Right lobe of liver (tissue), 6 donors: ENCODE results near the gene C17orf75. TPM values are rescaled to one million over a fixed set of nuclear protein-coding genes. Genes with fewer than 3 reads are reported as not detected.

Source experiments
- ATAC-seq, 4 donors: fragments of 200-7000 bp; cut with Tn5 transposase; one replicate each; pipeline ENCODE4 v1.9.1; 2020; ENCODE audit warnings: mild to moderate bottlenecking in 4 of 4, moderate library complexity in 4 of 4
- DNase-seq, 3 donors: peaks; one replicate each; pipeline ENCODE4 v3.0.0-alpha.2; 2020
- H3K27ac ChIP-seq, 3 donors: fragments of 200-600 bp; one replicate each; pipeline ENCODE4 v1.8.0; 2022
- H3K27me3 ChIP-seq, 2 donors: fragments of 200-600 bp; one replicate each; pipeline ENCODE4 v1.8.0; 2022
- H3K36me3 ChIP-seq, 4 donors: fragments of 200-600 bp; sonication (generic) in 1 of 4; one replicate each; pipeline versions ENCODE4 v1.5.1 to v1.8.0; 2017 to 2022; ENCODE audit warnings: control low read depth in 1 of 4
- H3K4me1 ChIP-seq, 4 donors: fragments of 200-600 bp; sonication (generic) in 1 of 4; one replicate each; pipeline versions ENCODE4 v1.5.1 to v1.8.0; 2017 to 2022; ENCODE audit warnings: control low read depth in 1 of 4
- H3K4me3 ChIP-seq, 3 donors: fragments of 200-600 bp; one replicate each; pipeline ENCODE4 v1.8.0; 2022
- H3K9me3 ChIP-seq, 4 donors: fragments of 200-600 bp; sonication (generic) in 1 of 4; one replicate each; pipeline versions ENCODE4 v1.5.1 to v1.8.0; 2017 to 2022; ENCODE audit warnings: control low read depth in 1 of 4
- POLR2A ChIP-seq: fragments of 450-650 bp; IDR thresholded peaks from one replicate; pipeline ENCODE4 v1.6.1; 2017; ENCODE audit warnings: antibody characterized with exemption, mild to moderate bottlenecking
- WGBS: methylation state at CpG from one replicate; pipeline ENCODE4 v1.1.6; 2018; ENCODE audit warnings: low coverage, low lambda C conversion rate; ENCODE audit not compliant: insufficient coverage; ENCODE audit errors: missing lambda C conversion rate; 5-methylcytosine and 5-hydroxymethylcytosine counted together
- intact Hi-C, 2 donors: fragments of 100-400 bp; cut with DNase I; formaldehyde crosslinking; loops; one replicate each; pipeline versions ENCODE4 v1.11.2 to v1.14.1; 2022
- total RNA-seq, 6 experiments: library from RNA; depleted of rRNA in 2 of 6; stranded (reverse); fragments of >200 nt in 2 of 6; fragmentation: NEBNext Ultra II Directional in 3 of 6; extraction: Animal tissue kit (Norgen Biotek cat#: 25700) in 3 of 6; gene quantifications; one replicate each; pipeline versions ENCODE4 v1.1.0 to v1.2.4, GENCODE V29; 2016 to 2023
- TF ChIP-seq, protein P1 (sequence below), 4 donors: fragments of 200-600 bp in 3 of 4; fragments of 450-650 bp in 1 of 4; IDR thresholded peaks; one replicate each; pipeline versions ENCODE4 v1.5.1 to v1.8.0; 2016 to 2022; ENCODE audit warnings: antibody characterized with exemption in 4 of 4, mild to moderate bottlenecking in 2 of 4
- donor health status: DM: no; HTN: yes; CAD: no.
- donor health status: DM: no; HTN: no; CAD: no.
- donor health status: DM: no; HTN: no; CAD: no.
- donor health status: DM: no; HTN: yes; CAD: no.
- donor health status: DM: no; HTN: yes; CAD: no.

The C17orf75 gene
- total RNA-seq, 6 experiments from 2014 or later = 7.1 to 8.9 (median 7.3) TPM

DNA sequence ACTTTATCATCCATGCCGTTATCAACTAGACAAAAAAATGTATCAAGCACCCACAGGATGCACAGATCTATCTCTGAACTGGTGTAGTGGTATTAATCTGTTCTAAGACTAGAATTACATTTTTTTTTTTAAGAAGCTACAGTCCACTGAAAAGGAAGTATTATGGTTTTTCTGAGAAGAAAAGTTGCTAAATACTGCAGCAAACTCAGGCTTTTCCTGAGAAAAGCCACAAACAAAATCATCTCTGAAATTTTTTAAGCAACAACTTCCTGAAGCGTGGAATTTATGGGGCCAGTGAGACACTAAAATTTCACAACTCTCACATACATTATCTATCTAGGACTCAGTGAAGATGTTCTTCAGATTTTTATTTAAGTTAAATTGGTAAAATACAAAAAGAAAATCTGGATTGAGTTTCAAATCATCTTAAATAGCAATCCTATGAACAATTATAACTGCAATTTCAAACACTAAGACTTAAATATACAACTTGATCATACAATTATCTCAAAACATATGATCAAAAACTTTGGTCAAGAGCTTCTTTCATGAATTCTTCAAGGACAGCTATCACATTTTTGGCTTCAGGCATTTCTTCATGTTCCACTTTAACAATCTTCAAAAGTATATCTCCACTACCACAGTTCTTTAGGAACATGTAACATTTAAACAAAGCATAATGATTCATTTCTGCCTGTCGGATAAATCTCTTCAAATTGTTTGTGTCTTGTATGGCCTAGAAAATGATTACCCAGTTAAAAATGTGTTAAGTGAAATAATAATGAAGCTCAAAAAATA, 10.5 kb downstream of the C17orf75 start:
- Histone ChIP-seq H3K9me3 (no peaks in the 10 kb centered on the region), H3K36me3 (peaks cover 0 to 17% (median 0%) of the 10 kb centered on the region in 4 donors), H3K27ac (no peak overlapping the region), H3K27me3 (no peaks in the 10 kb centered on the region), H3K4me1 (no peaks in the 10 kb centered on the region), H3K4me3 (no peak overlapping the region)
- intact Hi-C loops = no loop called here
- ATAC-seq = no peak
- WGBS = 56% methylated on average over 3 of the region's 3 CpGs
- DNase-seq = no peak
- TF ChIP-seq POLR2A = no peak
- TF ChIP-seq, protein P1, sequence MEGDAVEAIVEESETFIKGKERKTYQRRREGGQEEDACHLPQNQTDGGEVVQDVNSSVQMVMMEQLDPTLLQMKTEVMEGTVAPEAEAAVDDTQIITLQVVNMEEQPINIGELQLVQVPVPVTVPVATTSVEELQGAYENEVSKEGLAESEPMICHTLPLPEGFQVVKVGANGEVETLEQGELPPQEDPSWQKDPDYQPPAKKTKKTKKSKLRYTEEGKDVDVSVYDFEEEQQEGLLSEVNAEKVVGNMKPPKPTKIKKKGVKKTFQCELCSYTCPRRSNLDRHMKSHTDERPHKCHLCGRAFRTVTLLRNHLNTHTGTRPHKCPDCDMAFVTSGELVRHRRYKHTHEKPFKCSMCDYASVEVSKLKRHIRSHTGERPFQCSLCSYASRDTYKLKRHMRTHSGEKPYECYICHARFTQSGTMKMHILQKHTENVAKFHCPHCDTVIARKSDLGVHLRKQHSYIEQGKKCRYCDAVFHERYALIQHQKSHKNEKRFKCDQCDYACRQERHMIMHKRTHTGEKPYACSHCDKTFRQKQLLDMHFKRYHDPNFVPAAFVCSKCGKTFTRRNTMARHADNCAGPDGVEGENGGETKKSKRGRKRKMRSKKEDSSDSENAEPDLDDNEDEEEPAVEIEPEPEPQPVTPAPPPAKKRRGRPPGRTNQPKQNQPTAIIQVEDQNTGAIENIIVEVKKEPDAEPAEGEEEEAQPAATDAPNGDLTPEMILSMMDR (IDR thresholded peaks at IDR 0.05) = no peak

DNA sequence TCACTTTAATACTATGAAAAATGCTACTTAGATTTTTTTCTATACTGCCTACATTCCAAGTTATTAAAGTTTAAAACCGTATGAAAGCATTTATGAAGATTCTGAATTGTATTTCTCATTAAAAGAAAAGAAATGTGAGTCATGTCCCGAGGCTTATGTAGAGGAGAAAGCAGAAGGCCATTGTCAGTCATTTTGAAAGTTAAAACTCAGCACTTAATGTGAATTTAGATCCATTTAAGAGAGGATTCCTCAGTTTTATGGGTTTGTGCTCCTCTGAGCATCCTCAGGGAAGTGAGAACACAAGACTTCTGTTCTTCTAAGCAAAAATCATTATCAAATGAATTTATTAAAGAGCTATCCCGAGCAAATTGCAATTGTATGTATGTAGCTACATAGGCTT, 11.8 kb downstream of the C17orf75 start:
- intact Hi-C loops = no loop called here
- ATAC-seq = no peak
- 70% methylated on average over 3 of the region's 3 CpGs for WGBS

DNA sequence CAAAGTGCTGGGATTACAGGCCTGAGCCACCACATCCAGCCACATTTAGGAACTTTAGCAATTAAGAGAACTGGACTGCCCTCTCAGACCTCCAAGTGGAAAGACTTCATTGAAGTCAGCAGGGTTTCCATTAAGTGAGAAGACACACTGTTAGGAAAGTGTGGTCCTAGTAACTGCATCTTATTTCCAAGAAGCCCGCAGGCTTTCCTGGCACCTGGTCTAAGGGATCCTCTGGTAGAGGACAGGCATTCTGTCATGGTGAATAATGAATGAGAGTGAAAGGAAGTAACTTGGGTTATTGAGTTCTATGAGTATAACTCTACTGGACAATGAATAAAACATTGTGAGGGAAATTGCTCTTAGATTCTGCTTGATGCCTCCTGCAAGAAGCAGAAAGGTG, 14.1 kb downstream of the C17orf75 start:
- intact Hi-C loops = no loop called here
- DNase-seq (no peak), ATAC-seq (no peak)
- no peaks in the 10 kb centered on the region for H3K36me3 ChIP-seq
- TF ChIP-seq POLR2A = no peak
- TF ChIP-seq, protein P1 (IDR thresholded peaks at IDR 0.05) = no peak
- H3K27ac ChIP-seq = no peak overlapping the region
- no peaks in the 10 kb centered on the region for H3K9me3 ChIP-seq
- no peaks in the 10 kb centered on the region for H3K4me1 ChIP-seq
- no peak overlapping the region for H3K4me3 ChIP-seq
- H3K27me3 ChIP-seq = no peaks in the 10 kb centered on the region
- no CpG with 5 or more reads among the region's 1 CpG for WGBS

More for the DNA sequence above, 11.8 kb downstream of the C17orf75 start:
- TF ChIP-seq POLR2A = no peak
- TF ChIP-seq, protein P1 (IDR thresholded peaks at IDR 0.05) = no peak
- no peak overlapping the region for H3K27ac ChIP-seq
- no peak overlapping the region for H3K4me3 ChIP-seq
- peaks cover 0 to 16% (median 0%) of the 10 kb centered on the region in 4 donors for H3K36me3 ChIP-seq
- no peaks in the 10 kb centered on the region for H3K9me3 ChIP-seq
- no peaks in the 10 kb centered on the region for H3K4me1 ChIP-seq
- H3K27me3 ChIP-seq = no peaks in the 10 kb centered on the region
- DNase-seq = no peak

DNA sequence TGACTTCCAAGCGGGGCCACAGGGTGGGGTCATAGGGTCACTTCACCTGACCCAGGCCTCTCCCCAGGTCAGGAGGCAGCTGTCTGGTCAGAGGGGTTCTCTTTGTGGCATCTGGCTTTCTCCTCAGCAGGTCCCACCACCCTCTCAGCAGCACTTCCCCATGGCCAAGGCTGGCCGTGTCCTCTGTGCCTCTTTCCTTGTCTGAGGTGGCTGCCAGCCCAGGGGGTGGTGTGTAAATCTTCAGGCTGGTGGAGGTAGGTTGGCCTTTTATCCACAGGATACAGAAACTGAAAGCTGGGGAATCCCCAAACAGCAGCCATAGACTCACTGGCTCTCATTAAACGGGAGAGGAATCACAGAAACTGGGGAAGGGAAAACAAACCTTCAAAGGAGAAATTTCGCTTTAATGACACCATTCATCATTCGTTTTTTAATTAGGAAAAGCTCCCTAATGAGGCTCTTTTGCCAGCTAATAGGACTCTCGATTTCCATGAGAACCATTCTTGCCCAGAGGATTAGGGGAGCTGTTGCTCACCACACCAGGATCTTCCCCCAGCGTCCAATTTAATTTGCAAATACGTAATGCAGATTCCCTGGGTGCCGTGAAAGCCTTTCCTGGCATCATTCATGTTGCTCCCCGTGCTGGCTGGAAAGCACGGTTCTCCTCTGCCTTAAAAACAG, 18.0 kb downstream of the C17orf75 start:
- Histone ChIP-seq H3K4me1 (no peaks in the 10 kb centered on the region), H3K9me3 (no peaks in the 10 kb centered on the region), H3K27ac (peak overlapping the region in 2 of 3 donors; percentile 49 to 55), H3K27me3 (no peaks in the 10 kb centered on the region), H3K36me3 (no peaks in the 10 kb centered on the region), H3K4me3 (peak overlapping the region; percentile 1 to 47 (median 28))
- intact Hi-C loops = loop anchor here (5.0 kb wide), 2 partner anchors 67 to 72 kb away; no protein-coding TSS in a partner anchor
- DNase-seq (peak in 2 of 3 donors; percentile 69 to 74), ATAC-seq (peak; percentile 78 to 88 (median 80))
- no peak for TF ChIP-seq POLR2A
- TF ChIP-seq, protein P1 (IDR thresholded peaks at IDR 0.05) = no peak
- WGBS = 14% methylated on average over 11 of the region's 11 CpGs
